ENCODE measurements around the gene GOLGA8B.
"Not testable (repeated sequence)": the region's sequence is repeated elsewhere in the genome, so short reads cannot be mapped to it uniquely, and the experiment has no call there.

GOLGA8B gene

GRCh38 chr15:34560814-34561213 is 22.6 kb downstream of the GOLGA8B start:
- not testable (repeated sequence) for DNase-seq (ENCODE audit: low read depth)

- DNase-seq (ENCODE audit: low read depth), result not testable (repeated sequence)
Measured at GRCh38 chr15:34559764-34560163, 23.7 kb downstream of the GOLGA8B start.

- not testable (repeated sequence) for DNase-seq (ENCODE audit: low read depth)
Measured at GRCh38 chr15:34555162-34555561, 28.3 kb downstream of the GOLGA8B start.

- DNase-seq (ENCODE audit: low read depth), result not testable (repeated sequence)
Measured at GRCh38 chr15:34554716-34555115, 28.7 kb downstream of the GOLGA8B start.

- not testable (repeated sequence) for DNase-seq (ENCODE audit: low read depth)
Measured at GRCh38 chr15:34554126-34554525, 29.3 kb downstream of the GOLGA8B start.

- not testable (repeated sequence) for DNase-seq (ENCODE audit: low read depth)
Measured at GRCh38 chr15:34550129-34550528, 33.3 kb downstream of the GOLGA8B start.

GRCh38 chr15:34549381-34549809 is 34.1 kb downstream of the GOLGA8B start:
- DNase-seq (ENCODE audit: low read depth), result not testable (repeated sequence)

GRCh38 chr15:34543860-34544649 is 39.4 kb downstream of the GOLGA8B start:
- not testable (repeated sequence) for DNase-seq (ENCODE audit: low read depth)

GRCh38 chr15:34535857-34536256 is 47.6 kb downstream of the GOLGA8B start:
- DNase-seq (ENCODE audit: low read depth), result not testable (repeated sequence)
